SK-N-SH (cell line): ENCODE data around the gene ATP6V0A1.

ENCODE experiments used
- CHD2 ChIP-seq: fragments of 150-350 bp; IDR thresholded peaks from 2 replicates; pipeline ENCODE4 v1.6.1; 2018; ENCODE audit warnings: low read length; ENCODE audit not compliant: partially characterized antibody
- EZH2phosphoT487 ChIP-seq: fragments of 200-600 bp; sonication (generic); IDR thresholded peaks from 2 replicates; pipeline ENCODE4 v1.6.1; 2017; ENCODE audit warnings: low read depth, mixed run types, mild to moderate bottlenecking, antibody characterized with exemption, moderate library complexity, borderline replicate concordance
- GATA2 ChIP-seq: sonication (generic); formaldehyde crosslinking; IDR thresholded peaks from 2 replicates; pipeline ENCODE4 v1.5.0; 2020; ENCODE audit warnings: mild to moderate bottlenecking, missing genetic modification reagents
- MEF2A ChIP-seq: IDR thresholded peaks from 2 replicates; pipeline ENCODE4 v1.4.0; 2012; ENCODE audit warnings: low read depth, borderline replicate concordance
- MXI1 ChIP-seq: IDR thresholded peaks from 2 replicates; pipeline ENCODE4 v1.6.1; 2012; ENCODE audit warnings: mild to moderate bottlenecking, low read depth, low read length, improper control_type of control experiment
- RAD21 ChIP-seq: IDR thresholded peaks from 2 replicates; pipeline ENCODE4 v1.6.1; 2012; ENCODE audit warnings: mild to moderate bottlenecking, low read length
- SMC3 ChIP-seq: IDR thresholded peaks from 2 replicates; pipeline ENCODE4 v1.6.1; 2012; ENCODE audit warnings: low read depth, low read length, improper control_type of control experiment
- TAF1 ChIP-seq: IDR thresholded peaks from 2 replicates; pipeline ENCODE4 v1.6.1; 2012; ENCODE audit warnings: low read depth, mild to moderate bottlenecking, low read length, moderate library complexity, borderline replicate concordance
- TEAD4 ChIP-seq: IDR thresholded peaks from 2 replicates; pipeline ENCODE4 v1.4.0; 2012; ENCODE audit warnings: mild to moderate bottlenecking, borderline replicate concordance; ENCODE audit not compliant: insufficient read depth
- YY1 ChIP-seq: IDR thresholded peaks from 2 replicates; pipeline ENCODE4 v1.4.0; 2012; ENCODE audit warnings: low read depth, mild to moderate bottlenecking
- TF ChIP-seq, protein P1 (sequence below): fragments of 200-600 bp; sonication (generic); IDR thresholded peaks from 2 replicates; pipeline ENCODE4 v1.6.1; 2017; ENCODE audit warnings: antibody characterized with exemption, mild to moderate bottlenecking, moderate library complexity
- TF ChIP-seq, protein P2 (sequence below): IDR thresholded peaks from 2 replicates; pipeline ENCODE4 v1.6.1; 2012; ENCODE audit warnings: mild to moderate bottlenecking, low read depth, low read length, moderate library complexity
- TF ChIP-seq, protein P3 (sequence below): IDR thresholded peaks from 2 replicates; pipeline ENCODE4 v1.4.0; 2012; ENCODE audit warnings: low read depth, borderline replicate concordance
- TF ChIP-seq, protein P4 (sequence below): fragments of 150-350 bp; IDR thresholded peaks from 2 replicates; pipeline ENCODE4 v1.6.1; 2016; ENCODE audit warnings: mild to moderate bottlenecking, low read depth, low read length

DNA sequence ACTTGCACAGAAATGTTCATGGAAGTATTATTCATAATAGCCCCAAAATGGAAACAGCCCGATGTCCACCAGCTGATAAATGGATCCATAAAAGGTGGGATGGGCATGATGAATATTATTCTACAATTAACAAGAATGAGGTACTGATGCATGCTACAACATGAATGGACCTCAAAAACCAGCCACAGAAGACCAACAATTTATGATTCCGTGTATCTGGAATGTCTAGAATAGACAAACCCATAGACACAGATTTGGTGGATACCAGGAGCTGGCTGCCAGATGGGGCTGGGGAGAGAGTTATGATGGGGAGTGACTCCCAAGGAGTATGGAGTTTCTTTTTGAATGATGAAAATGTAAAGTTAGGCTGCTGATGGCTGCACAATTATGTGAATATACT lies 66.5 kb downstream of the ATP6V0A1 start:
- TF ChIP-seq, protein P1, sequence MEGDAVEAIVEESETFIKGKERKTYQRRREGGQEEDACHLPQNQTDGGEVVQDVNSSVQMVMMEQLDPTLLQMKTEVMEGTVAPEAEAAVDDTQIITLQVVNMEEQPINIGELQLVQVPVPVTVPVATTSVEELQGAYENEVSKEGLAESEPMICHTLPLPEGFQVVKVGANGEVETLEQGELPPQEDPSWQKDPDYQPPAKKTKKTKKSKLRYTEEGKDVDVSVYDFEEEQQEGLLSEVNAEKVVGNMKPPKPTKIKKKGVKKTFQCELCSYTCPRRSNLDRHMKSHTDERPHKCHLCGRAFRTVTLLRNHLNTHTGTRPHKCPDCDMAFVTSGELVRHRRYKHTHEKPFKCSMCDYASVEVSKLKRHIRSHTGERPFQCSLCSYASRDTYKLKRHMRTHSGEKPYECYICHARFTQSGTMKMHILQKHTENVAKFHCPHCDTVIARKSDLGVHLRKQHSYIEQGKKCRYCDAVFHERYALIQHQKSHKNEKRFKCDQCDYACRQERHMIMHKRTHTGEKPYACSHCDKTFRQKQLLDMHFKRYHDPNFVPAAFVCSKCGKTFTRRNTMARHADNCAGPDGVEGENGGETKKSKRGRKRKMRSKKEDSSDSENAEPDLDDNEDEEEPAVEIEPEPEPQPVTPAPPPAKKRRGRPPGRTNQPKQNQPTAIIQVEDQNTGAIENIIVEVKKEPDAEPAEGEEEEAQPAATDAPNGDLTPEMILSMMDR: no peak
- TF ChIP-seq YY1 (no peak), MEF2A (no peak), GATA2 (CRISPR knock-in tag) (no peak), TAF1 (no peak), EZH2phosphoT487 (no peak), SMC3 (no peak), CHD2 (no peak), TEAD4 (no peak), MXI1 (no peak), RAD21 (no peak)
- TF ChIP-seq, protein P2, sequence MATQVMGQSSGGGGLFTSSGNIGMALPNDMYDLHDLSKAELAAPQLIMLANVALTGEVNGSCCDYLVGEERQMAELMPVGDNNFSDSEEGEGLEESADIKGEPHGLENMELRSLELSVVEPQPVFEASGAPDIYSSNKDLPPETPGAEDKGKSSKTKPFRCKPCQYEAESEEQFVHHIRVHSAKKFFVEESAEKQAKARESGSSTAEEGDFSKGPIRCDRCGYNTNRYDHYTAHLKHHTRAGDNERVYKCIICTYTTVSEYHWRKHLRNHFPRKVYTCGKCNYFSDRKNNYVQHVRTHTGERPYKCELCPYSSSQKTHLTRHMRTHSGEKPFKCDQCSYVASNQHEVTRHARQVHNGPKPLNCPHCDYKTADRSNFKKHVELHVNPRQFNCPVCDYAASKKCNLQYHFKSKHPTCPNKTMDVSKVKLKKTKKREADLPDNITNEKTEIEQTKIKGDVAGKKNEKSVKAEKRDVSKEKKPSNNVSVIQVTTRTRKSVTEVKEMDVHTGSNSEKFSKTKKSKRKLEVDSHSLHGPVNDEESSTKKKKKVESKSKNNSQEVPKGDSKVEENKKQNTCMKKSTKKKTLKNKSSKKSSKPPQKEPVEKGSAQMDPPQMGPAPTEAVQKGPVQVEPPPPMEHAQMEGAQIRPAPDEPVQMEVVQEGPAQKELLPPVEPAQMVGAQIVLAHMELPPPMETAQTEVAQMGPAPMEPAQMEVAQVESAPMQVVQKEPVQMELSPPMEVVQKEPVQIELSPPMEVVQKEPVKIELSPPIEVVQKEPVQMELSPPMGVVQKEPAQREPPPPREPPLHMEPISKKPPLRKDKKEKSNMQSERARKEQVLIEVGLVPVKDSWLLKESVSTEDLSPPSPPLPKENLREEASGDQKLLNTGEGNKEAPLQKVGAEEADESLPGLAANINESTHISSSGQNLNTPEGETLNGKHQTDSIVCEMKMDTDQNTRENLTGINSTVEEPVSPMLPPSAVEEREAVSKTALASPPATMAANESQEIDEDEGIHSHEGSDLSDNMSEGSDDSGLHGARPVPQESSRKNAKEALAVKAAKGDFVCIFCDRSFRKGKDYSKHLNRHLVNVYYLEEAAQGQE: no peak
- TF ChIP-seq, protein P3, sequence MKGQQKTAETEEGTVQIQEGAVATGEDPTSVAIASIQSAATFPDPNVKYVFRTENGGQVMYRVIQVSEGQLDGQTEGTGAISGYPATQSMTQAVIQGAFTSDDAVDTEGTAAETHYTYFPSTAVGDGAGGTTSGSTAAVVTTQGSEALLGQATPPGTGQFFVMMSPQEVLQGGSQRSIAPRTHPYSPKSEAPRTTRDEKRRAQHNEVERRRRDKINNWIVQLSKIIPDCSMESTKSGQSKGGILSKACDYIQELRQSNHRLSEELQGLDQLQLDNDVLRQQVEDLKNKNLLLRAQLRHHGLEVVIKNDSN: no peak
- TF ChIP-seq, protein P4, sequence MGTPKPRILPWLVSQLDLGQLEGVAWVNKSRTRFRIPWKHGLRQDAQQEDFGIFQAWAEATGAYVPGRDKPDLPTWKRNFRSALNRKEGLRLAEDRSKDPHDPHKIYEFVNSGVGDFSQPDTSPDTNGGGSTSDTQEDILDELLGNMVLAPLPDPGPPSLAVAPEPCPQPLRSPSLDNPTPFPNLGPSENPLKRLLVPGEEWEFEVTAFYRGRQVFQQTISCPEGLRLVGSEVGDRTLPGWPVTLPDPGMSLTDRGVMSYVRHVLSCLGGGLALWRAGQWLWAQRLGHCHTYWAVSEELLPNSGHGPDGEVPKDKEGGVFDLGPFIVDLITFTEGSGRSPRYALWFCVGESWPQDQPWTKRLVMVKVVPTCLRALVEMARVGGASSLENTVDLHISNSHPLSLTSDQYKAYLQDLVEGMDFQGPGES: no peak
